ENCODE results near the gene REC8.

REC8 gene

GRCh38 chr14:24188251-24189058, 16.6 kb downstream of the REC8 start, which contains the start of gene IPO4:
Gene IPO4 (minus strand): TSS chr14:24188816. CDS start chr14:24188787, 29 bp downstream.
- peak within 1 kb of the TSS; percentile 59 for H3K4me3 ChIP-seq (ENCODE audit: control insufficient read depth, low read depth, low read length)
- no peak for TF ChIP-seq CTCF (IDR thresholded peaks at IDR 0.05; ENCODE audit: control insufficient read depth, insufficient read depth, low read depth, low read length, missing control alignments)
- DNase-seq (ENCODE audit: low read depth): peak; percentile 94

GRCh38 chr14:24189059-24189375, 17.1 kb downstream of the REC8 start:
- H3K4me3 ChIP-seq (ENCODE audit: control insufficient read depth, low read depth, low read length): peak overlapping the region; percentile 59; the same call in 1 of the 2 replicates
- no peak for TF ChIP-seq CTCF (IDR thresholded peaks at IDR 0.05; ENCODE audit: control insufficient read depth, insufficient read depth, low read depth, low read length, missing control alignments)
- DNase-seq (ENCODE audit: low read depth): no peak

- no peak for DNase-seq (ENCODE audit: low read depth)
- no peak for TF ChIP-seq CTCF (IDR thresholded peaks at IDR 0.05; ENCODE audit: control insufficient read depth, insufficient read depth, low read depth, low read length, missing control alignments)
- no peak overlapping the region for H3K4me3 ChIP-seq (ENCODE audit: control insufficient read depth, low read depth, low read length)
Observed at GRCh38 chr14:24189460-24189859, 17.6 kb downstream of the REC8 start.

GRCh38 chr14:24190416-24190815, 18.5 kb downstream of the REC8 start:
- no peak overlapping the region for H3K4me3 ChIP-seq (ENCODE audit: control insufficient read depth, low read depth, low read length)
- no peak for DNase-seq (ENCODE audit: low read depth)
- TF ChIP-seq CTCF (IDR thresholded peaks at IDR 0.05; ENCODE audit: control insufficient read depth, insufficient read depth, low read depth, low read length, missing control alignments): no peak

GRCh38 chr14:24192933-24193332, 21.1 kb downstream of the REC8 start:
- DNase-seq (ENCODE audit: low read depth): no peak
- H3K4me3 ChIP-seq (ENCODE audit: control insufficient read depth, low read depth, low read length): no peak overlapping the region
- TF ChIP-seq CTCF (IDR thresholded peaks at IDR 0.05; ENCODE audit: control insufficient read depth, insufficient read depth, low read depth, low read length, missing control alignments): no peak

- H3K4me3 ChIP-seq (ENCODE audit: control insufficient read depth, low read depth, low read length): peak overlapping the region; percentile 94
- TF ChIP-seq CTCF (IDR thresholded peaks at IDR 0.05; ENCODE audit: control insufficient read depth, insufficient read depth, low read depth, low read length, missing control alignments): no peak
- no peak for DNase-seq (ENCODE audit: low read depth)
Observed at GRCh38 chr14:24194186-24194872, 22.4 kb downstream of the REC8 start.

Measured in AG09309 (cell line).